ENCODE results near the gene CHD5. TPM values are rescaled to one million over a fixed set of nuclear protein-coding genes. Genes with fewer than 3 reads are reported as not detected.

The CHD5 gene
- total RNA-seq, 4 donors from 2014 or later = 0.05 TPM; not detected in 3

DNA sequence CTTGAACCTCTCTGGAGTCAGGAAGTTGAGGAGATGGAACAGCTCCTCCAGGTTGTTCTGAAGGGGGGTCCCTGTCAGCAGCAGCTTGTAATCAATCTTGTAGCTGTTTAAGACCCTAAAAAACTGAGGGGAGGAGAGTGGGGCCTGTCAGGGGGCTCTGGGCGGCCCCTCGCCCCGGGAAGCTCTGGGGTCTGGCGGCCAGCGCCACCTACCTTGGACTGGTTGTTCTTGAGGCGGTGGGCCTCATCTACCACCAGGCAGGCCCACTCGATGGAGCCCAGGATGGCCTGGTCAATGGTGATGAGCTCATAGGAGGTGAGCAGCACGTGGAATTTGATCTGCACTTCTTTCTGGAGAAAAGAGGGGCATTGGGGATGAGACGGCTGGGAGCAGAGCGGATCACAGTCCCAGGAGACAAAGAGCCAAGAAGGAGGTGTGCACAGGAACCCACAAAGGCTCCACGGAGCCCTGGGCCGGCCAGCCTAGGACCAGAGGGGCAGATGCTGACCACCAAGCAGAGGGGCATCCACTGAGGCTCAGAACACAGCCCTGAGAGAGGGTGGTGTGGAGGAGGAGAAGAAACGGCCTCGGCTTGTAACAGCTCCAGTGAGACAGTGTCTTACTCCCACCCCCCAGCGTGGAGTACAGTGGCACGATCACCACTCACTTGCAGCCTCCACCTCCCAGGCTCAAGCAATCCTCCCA, 43.5 kb downstream of the CHD5 start:
- ATAC-seq = no peak
- H3K9me3 ChIP-seq = no peaks in the 10 kb centered on the region
- no peaks in the 10 kb centered on the region for H3K4me1 ChIP-seq
- TF ChIP-seq POLR2A (IDR thresholded peaks at IDR 0.05) (no peak), CTCF (IDR thresholded peaks at IDR 0.05 in 4 of 5, conservative IDR thresholded peaks at IDR 0.05 in 1 of 5) (no peak)
- no peaks in the 10 kb centered on the region for H3K27me3 ChIP-seq
- no peak overlapping the region for H3K4me3 ChIP-seq
- in situ Hi-C loops (cut with MboI; ENCODE audit: low sequenced_read_pairs in 4 of 4) (no loop called here), intact Hi-C loops (cut with DNase I; ENCODE audit: low total_unique reads) (no loop called here)
- no peak for DNase-seq
- H3K36me3 ChIP-seq = no peaks in the 10 kb centered on the region
- H3K27ac ChIP-seq = no peak overlapping the region

DNA sequence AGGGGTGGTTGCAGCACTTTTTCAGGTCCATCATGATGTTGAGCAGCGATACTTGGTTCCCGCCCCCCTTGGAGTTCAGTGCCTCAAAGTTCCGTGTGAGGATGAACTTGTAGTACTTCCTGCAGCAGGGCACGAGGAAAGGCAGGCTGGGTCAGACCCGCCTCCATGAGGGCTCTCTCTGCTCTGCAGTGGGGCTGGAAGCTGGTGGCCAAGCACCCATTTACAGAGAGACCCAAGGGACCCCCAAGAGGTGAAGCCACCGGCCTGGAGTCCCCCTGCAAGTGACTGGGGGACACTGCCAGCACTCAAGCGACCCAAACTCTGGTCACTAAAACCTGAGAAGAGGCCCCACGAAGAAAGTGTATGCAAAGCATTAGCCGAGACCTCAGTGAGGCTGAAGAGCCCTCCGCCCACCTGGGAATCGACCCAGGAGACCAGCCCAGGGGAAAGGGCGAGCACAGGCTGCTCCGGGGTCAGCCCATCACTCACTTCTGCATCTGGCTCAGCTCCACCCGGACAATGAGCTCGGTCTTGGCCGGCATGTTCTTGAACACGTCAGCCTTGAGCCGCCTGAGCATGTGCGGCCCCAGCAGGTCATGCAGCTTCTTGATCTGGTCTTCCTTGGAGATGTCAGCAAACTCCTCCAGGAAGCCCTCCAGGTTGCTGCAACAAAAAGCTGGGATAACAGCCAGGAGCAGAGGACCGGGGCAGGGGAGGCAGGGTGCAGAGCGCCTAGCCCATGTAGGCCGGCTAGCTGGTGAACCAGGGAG, 45.2 kb downstream of the CHD5 start:
- ATAC-seq (no peak), DNase-seq (no peak)
- in situ Hi-C loops (cut with MboI; ENCODE audit: low sequenced_read_pairs in 4 of 4) = no loop called here

DNA sequence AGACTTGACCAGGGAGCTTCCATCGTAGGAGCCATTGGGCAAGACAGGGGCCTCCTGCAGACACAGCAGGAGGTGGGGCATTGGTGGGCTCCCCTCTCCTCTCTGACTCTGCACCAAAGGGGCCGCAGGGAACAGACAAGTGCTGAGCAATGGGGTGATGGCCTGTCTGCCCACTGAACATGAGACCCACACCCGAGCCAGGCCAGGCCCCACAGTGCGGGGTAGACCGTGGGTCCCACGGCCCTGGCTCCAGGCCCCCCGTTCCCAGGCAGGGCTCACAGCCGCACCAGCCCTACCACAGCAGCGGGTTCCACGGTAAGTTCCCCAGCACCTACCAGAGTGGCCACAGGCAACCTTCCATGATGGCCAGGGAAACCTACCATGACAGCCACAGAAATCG, 45.9 kb downstream of the CHD5 start:
- ATAC-seq = no peak
- H3K27me3 ChIP-seq = no peaks in the 10 kb centered on the region
- DNase-seq = no peak

More for the DNA sequence above, 45.2 kb downstream of the CHD5 start:
- intact Hi-C loops (cut with DNase I; ENCODE audit: low total_unique reads) = no loop called here
- Histone ChIP-seq H3K4me1 (no peaks in the 10 kb centered on the region), H3K27ac (no peak overlapping the region), H3K36me3 (no peaks in the 10 kb centered on the region), H3K27me3 (no peaks in the 10 kb centered on the region), H3K4me3 (no peak overlapping the region), H3K9me3 (no peaks in the 10 kb centered on the region)
- no peak for TF ChIP-seq POLR2A (IDR thresholded peaks at IDR 0.05)
- TF ChIP-seq CTCF (IDR thresholded peaks at IDR 0.05 in 4 of 5, conservative IDR thresholded peaks at IDR 0.05 in 1 of 5) = no peak

GRCh38 chr1:6133146-6133895, 46.8 kb downstream of the CHD5 start:
- DNase-seq (no peak), ATAC-seq (no peak)
- intact Hi-C loops (cut with DNase I; ENCODE audit: low total_unique reads) (no loop called here), in situ Hi-C loops (cut with MboI; ENCODE audit: low sequenced_read_pairs in 4 of 4) (no loop called here)
- H3K27ac ChIP-seq = no peak overlapping the region
- TF ChIP-seq POLR2A (IDR thresholded peaks at IDR 0.05) (no peak), CTCF (IDR thresholded peaks at IDR 0.05 in 4 of 5, conservative IDR thresholded peaks at IDR 0.05 in 1 of 5) (no peak)
- H3K27me3 ChIP-seq = no peaks in the 10 kb centered on the region
- H3K4me1 ChIP-seq = no peaks in the 10 kb centered on the region
- H3K9me3 ChIP-seq = no peaks in the 10 kb centered on the region
- no peak overlapping the region for H3K4me3 ChIP-seq
- no peaks in the 10 kb centered on the region for H3K36me3 ChIP-seq

More for the DNA sequence above, 45.9 kb downstream of the CHD5 start:
- in situ Hi-C loops (cut with MboI; ENCODE audit: low sequenced_read_pairs in 4 of 4) (no loop called here), intact Hi-C loops (cut with DNase I; ENCODE audit: low total_unique reads) (no loop called here)
- TF ChIP-seq CTCF (IDR thresholded peaks at IDR 0.05 in 4 of 5, conservative IDR thresholded peaks at IDR 0.05 in 1 of 5) (no peak), POLR2A (IDR thresholded peaks at IDR 0.05) (no peak)
- Histone ChIP-seq H3K9me3 (no peaks in the 10 kb centered on the region), H3K27ac (no peak overlapping the region), H3K36me3 (no peaks in the 10 kb centered on the region), H3K4me1 (no peaks in the 10 kb centered on the region), H3K4me3 (no peak overlapping the region)

Measured in gastrocnemius medialis (tissue), 4 donors.